Measurements from ENCODE around the gene GLI3.

DNA sequence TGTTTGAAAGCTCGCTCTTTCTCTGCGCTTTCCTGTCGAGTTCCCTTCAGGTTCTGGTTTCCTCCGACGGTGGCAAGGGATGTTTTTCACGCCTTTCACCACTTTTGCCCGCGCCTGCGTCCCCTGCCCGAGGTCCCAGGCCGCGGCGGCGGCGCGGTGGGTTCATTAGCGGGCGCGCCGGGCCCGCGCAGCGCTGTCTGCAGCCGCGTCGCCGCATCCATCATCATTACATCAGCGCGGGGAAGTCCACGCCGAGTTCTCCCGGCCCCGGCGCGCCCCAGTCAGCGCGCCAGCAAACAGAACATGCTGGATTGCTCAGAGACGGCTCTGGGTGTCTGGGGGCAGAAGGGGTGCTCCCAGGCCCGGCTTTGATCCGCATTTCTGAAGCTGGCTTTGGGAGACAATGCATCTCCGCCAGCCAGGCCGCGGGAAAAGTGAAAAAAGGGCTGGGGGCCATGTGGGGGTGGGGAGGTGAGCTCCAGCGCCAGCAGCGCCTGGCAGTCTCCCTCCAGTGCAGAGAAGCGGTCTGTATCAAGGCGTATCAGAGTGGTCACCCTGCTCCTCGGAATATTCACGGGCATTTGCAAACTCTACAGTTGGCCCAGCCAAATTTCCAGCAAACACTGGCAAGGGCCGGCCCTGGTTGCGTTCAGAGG, 8.9 kb downstream of the GLI3 start:
- TF ChIP-seq ZNF211 (tag by site-specific recombination; IDR thresholded peaks at IDR 0.05; ENCODE audit: low read depth) (no peak), ZNF777 (tag by site-specific recombination; IDR thresholded peaks at IDR 0.05; ENCODE audit: borderline replicate concordance) (no peak), TRIM28 (IDR thresholded peaks at IDR 0.05; ENCODE audit: borderline replicate concordance, low read length) (no peak), MYNN (tag by site-specific recombination; IDR thresholded peaks at IDR 0.05; ENCODE audit: borderline replicate concordance) (no peak), ZNF239 (tag by site-specific recombination; IDR thresholded peaks at IDR 0.05) (no peak), ZNF146 (tag by site-specific recombination; IDR thresholded peaks at IDR 0.05) (no peak), SCRT1 (tag by site-specific recombination; IDR thresholded peaks at IDR 0.05; ENCODE audit: borderline replicate concordance) (no peak)
- TF ChIP-seq, protein P1, sequence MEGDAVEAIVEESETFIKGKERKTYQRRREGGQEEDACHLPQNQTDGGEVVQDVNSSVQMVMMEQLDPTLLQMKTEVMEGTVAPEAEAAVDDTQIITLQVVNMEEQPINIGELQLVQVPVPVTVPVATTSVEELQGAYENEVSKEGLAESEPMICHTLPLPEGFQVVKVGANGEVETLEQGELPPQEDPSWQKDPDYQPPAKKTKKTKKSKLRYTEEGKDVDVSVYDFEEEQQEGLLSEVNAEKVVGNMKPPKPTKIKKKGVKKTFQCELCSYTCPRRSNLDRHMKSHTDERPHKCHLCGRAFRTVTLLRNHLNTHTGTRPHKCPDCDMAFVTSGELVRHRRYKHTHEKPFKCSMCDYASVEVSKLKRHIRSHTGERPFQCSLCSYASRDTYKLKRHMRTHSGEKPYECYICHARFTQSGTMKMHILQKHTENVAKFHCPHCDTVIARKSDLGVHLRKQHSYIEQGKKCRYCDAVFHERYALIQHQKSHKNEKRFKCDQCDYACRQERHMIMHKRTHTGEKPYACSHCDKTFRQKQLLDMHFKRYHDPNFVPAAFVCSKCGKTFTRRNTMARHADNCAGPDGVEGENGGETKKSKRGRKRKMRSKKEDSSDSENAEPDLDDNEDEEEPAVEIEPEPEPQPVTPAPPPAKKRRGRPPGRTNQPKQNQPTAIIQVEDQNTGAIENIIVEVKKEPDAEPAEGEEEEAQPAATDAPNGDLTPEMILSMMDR (tag by site-specific recombination; IDR thresholded peaks at IDR 0.05): no peak
- TF ChIP-seq, protein P2, sequence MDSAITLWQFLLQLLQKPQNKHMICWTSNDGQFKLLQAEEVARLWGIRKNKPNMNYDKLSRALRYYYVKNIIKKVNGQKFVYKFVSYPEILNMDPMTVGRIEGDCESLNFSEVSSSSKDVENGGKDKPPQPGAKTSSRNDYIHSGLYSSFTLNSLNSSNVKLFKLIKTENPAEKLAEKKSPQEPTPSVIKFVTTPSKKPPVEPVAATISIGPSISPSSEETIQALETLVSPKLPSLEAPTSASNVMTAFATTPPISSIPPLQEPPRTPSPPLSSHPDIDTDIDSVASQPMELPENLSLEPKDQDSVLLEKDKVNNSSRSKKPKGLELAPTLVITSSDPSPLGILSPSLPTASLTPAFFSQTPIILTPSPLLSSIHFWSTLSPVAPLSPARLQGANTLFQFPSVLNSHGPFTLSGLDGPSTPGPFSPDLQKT (IDR thresholded peaks at IDR 0.05; ENCODE audit: borderline replicate concordance, low read depth, low read length): no peak
- TF ChIP-seq, protein P3, sequence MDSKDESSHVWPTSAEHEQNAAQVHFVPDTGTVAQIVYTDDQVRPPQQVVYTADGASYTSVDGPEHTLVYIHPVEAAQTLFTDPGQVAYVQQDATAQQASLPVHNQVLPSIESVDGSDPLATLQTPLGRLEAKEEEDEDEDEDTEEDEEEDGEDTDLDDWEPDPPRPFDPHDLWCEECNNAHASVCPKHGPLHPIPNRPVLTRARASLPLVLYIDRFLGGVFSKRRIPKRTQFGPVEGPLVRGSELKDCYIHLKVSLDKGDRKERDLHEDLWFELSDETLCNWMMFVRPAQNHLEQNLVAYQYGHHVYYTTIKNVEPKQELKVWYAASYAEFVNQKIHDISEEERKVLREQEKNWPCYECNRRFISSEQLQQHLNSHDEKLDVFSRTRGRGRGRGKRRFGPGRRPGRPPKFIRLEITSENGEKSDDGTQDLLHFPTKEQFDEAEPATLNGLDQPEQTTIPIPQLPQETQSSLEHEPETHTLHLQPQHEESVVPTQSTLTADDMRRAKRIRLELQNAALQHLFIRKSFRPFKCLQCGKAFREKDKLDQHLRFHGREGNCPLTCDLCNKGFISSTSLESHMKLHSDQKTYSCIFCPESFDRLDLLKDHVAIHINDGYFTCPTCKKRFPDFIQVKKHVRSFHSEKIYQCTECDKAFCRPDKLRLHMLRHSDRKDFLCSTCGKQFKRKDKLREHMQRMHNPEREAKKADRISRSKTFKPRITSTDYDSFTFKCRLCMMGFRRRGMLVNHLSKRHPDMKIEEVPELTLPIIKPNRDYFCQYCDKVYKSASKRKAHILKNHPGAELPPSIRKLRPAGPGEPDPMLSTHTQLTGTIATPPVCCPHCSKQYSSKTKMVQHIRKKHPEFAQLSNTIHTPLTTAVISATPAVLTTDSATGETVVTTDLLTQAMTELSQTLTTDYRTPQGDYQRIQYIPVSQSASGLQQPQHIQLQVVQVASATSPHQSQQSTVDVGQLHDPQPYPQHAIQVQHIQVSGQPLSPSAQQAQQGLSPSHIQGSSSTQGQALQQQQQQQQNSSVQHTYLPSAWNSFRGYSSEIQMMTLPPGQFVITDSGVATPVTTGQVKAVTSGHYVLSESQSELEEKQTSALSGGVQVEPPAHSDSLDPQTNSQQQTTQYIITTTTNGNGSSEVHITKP (tag by site-specific recombination; IDR thresholded peaks at IDR 0.05): no peak
- TF ChIP-seq, protein P4, sequence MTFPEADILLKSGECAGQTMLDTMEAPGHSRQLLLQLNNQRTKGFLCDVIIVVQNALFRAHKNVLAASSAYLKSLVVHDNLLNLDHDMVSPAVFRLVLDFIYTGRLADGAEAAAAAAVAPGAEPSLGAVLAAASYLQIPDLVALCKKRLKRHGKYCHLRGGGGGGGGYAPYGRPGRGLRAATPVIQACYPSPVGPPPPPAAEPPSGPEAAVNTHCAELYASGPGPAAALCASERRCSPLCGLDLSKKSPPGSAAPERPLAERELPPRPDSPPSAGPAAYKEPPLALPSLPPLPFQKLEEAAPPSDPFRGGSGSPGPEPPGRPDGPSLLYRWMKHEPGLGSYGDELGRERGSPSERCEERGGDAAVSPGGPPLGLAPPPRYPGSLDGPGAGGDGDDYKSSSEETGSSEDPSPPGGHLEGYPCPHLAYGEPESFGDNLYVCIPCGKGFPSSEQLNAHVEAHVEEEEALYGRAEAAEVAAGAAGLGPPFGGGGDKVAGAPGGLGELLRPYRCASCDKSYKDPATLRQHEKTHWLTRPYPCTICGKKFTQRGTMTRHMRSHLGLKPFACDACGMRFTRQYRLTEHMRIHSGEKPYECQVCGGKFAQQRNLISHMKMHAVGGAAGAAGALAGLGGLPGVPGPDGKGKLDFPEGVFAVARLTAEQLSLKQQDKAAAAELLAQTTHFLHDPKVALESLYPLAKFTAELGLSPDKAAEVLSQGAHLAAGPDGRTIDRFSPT (tag by site-specific recombination; IDR thresholded peaks at IDR 0.05): no peak
- TF ChIP-seq, protein P5, sequence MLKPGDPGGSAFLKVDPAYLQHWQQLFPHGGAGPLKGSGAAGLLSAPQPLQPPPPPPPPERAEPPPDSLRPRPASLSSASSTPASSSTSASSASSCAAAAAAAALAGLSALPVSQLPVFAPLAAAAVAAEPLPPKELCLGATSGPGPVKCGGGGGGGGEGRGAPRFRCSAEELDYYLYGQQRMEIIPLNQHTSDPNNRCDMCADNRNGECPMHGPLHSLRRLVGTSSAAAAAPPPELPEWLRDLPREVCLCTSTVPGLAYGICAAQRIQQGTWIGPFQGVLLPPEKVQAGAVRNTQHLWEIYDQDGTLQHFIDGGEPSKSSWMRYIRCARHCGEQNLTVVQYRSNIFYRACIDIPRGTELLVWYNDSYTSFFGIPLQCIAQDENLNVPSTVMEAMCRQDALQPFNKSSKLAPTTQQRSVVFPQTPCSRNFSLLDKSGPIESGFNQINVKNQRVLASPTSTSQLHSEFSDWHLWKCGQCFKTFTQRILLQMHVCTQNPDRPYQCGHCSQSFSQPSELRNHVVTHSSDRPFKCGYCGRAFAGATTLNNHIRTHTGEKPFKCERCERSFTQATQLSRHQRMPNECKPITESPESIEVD (tag by site-specific recombination; IDR thresholded peaks at IDR 0.05): no peak
